ENCODE results near the gene TRPC4.

GRCh38 chr13:37769078-37769477 is 100.5 kb downstream of the TRPC4 start:
- TF ChIP-seq POLR2AphosphoS5 (IDR thresholded peaks at IDR 0.05) (no peak), POLR2A (IDR thresholded peaks at IDR 0.05) (no peak), CTCF (IDR thresholded peaks at IDR 0.05) (no peak)

All from transverse colon (tissue), 4 donors.